MCF 10A (cell line): ENCODE measurements around the gene GPATCH11. TPM values are rescaled to one million over a fixed set of nuclear protein-coding genes. Genes with fewer than 3 reads are reported as not detected.

Experiments
- BruUV-seq: library from RNA; stranded (reverse); fragments of 400-500 nt; replicated peaks from 2 replicates; lab custom pipeline; 2021; lab: Mats Ljungman, UMichigan
- CTCF ChIA-PET: fragments of 300-600 bp; sonication (Branson Sonifier 250); formaldehyde crosslinking; extraction: SDS; loops from one replicate; lab custom pipeline; 2021; ENCODE audit warnings: antibody characterized with exemption, inconsistent platforms; lab: Yijun Ruan, JAX
- POLR2A ChIA-PET: fragments of 300-600, 350-650 bp; sonication (Branson Sonifier 250); formaldehyde crosslinking; extraction: SDS; loops from one replicate; lab custom pipeline; 2020; ENCODE audit warnings: antibody characterized with exemption, inconsistent platforms; lab: Yijun Ruan, JAX
- DNase-seq: peaks from one replicate; pipeline ENCODE4 v3.0.0-alpha.2; 2018; ENCODE audit not compliant: unreplicated experiment
- H3K27ac Mint-ChIP-seq: one replicate; pipeline ENCODE4 v1.8.0; 2022; ENCODE audit warnings: mild to moderate bottlenecking, low read depth, mixed read lengths; ENCODE audit not compliant: unreplicated experiment
- H3K27me3 Mint-ChIP-seq: one replicate; pipeline ENCODE4 v1.8.0; 2022; ENCODE audit warnings: mixed read lengths; ENCODE audit not compliant: insufficient read depth, unreplicated experiment
- H3K36me3 Mint-ChIP-seq: one replicate; pipeline ENCODE4 v1.8.0; 2022; ENCODE audit warnings: mild to moderate bottlenecking, moderate library complexity, mixed read lengths; ENCODE audit not compliant: insufficient read depth, unreplicated experiment
- H3K4me1 Mint-ChIP-seq: one replicate; pipeline ENCODE4 v1.8.0; 2022; ENCODE audit warnings: mixed read lengths; ENCODE audit not compliant: insufficient read depth, unreplicated experiment
- H3K4me3 Mint-ChIP-seq: one replicate; pipeline ENCODE4 v1.8.0; 2022; ENCODE audit warnings: mild to moderate bottlenecking, moderate library complexity, mixed read lengths; ENCODE audit not compliant: unreplicated experiment
- H3K9me3 Mint-ChIP-seq: one replicate; pipeline ENCODE4 v1.8.0; 2022; ENCODE audit warnings: mixed read lengths; ENCODE audit not compliant: unreplicated experiment
- CTCF ChIP-seq: fragments of 200-600 bp; IDR thresholded peaks from one replicate; pipeline ENCODE4 v1.8.0; 2022; ENCODE audit warnings: antibody characterized with exemption, mild to moderate bottlenecking; ENCODE audit not compliant: unreplicated experiment
- intact Hi-C: fragments of 100-400 bp; cut with micrococcal nuclease; formaldehyde crosslinking; loops from 2 replicates; pipeline ENCODE4 v1.14.1; 2022
- total RNA-seq: library from RNA; stranded (reverse); gene quantifications from 2 replicates; pipeline ENCODE4 v1.2.3, GENCODE V29; 2022

Gene GPATCH11
- total RNA-seq, 1 experiment from 2014 or later, result 5.5 TPM

- Mint-ChIP-seq H3K4me3 (no peak overlapping the region), H3K9me3 (no peaks in the 10 kb centered on the region), H3K27me3 (no peaks in the 10 kb centered on the region), H3K27ac (no peak overlapping the region), H3K4me1 (no peaks in the 10 kb centered on the region), H3K36me3 (peaks cover 78% of the 10 kb centered on the region)
- BruUV-seq, result no TSS peak
- ChIA-PET POLR2A (no interaction called here), CTCF (interaction anchor here (0.6 to 1.6 kb wide), 2 partner anchors 25 to 58 kb away, joined by 3 to 7 read pairs; no protein-coding TSS in a partner anchor)
- no peak for DNase-seq
- no peak for TF ChIP-seq CTCF
- intact Hi-C loops, result no loop called here
Measured at GRCh38 chr2:37146062-37146461, 61.7 kb downstream of the GPATCH11 start.

GRCh38 chr2:37148325-37148724, 64.0 kb downstream of the GPATCH11 start:
- no TSS peak for BruUV-seq
- H3K36me3 Mint-ChIP-seq, result peaks cover 72% of the 10 kb centered on the region
- DNase-seq, result no peak
- H3K27me3 Mint-ChIP-seq, result no peaks in the 10 kb centered on the region
- TF ChIP-seq CTCF, result no peak
- H3K27ac Mint-ChIP-seq, result no peak overlapping the region
- intact Hi-C loops, result no loop called here
- no peak overlapping the region for H3K4me3 Mint-ChIP-seq
- peaks cover 7% of the 10 kb centered on the region for H3K4me1 Mint-ChIP-seq
- peaks cover 8% of the 10 kb centered on the region for H3K9me3 Mint-ChIP-seq
- POLR2A ChIA-PET, result interaction anchor here (1.2 kb wide), 1 partner anchor 8 kb away, joined by 4 read pairs; no protein-coding TSS in a partner anchor
- CTCF ChIA-PET, result interaction anchor here (1.2 kb wide), 1 partner anchor 71 kb away, joined by 3 read pairs; no protein-coding TSS in a partner anchor

Other genes starting within 250 kb of the GPATCH11 start
- 24.9 and 25.3 TPM in 2 replicates for gene STRN, start 118.0 kb upstream of the GPATCH11 start, total RNA-seq
- gene HEATR5B, start 146 bp upstream of the GPATCH11 start, total RNA-seq, result 14.5 and 14.8 TPM in 2 replicates
- 29.6 and 39.3 TPM in 2 replicates for gene EIF2AK2, start 72.5 kb downstream of the GPATCH11 start, total RNA-seq
- not detected in 2 replicates for gene SULT6B1, start 104.2 kb downstream of the GPATCH11 start, total RNA-seq
- gene CEBPZOS, start 112.0 kb downstream of the GPATCH11 start, total RNA-seq, result 38.5 and 64.5 TPM in 2 replicates
- gene CEBPZ, start 147.1 kb downstream of the GPATCH11 start, total RNA-seq, result 46.6 and 61.7 TPM in 2 replicates
- gene NDUFAF7, start 147.1 kb downstream of the GPATCH11 start, total RNA-seq, result 16.1 and 18.3 TPM in 2 replicates
- gene PRKD3, start 240.3 kb downstream of the GPATCH11 start, total RNA-seq, result 22.0 and 23.9 TPM in 2 replicates